GM12864 (cell line): ENCODE data around the gene PALD1.

Source experiments
- DNase-seq: peaks from one replicate; pipeline ENCODE4 v3.0.0-alpha.2; 2011; ENCODE audit warnings: low read depth
- H3K4me3 ChIP-seq: 2 replicates; pipeline ENCODE4 v1.5.1; 2011; ENCODE audit warnings: mild to moderate bottlenecking, low read depth, low read length, control low read depth
- TF ChIP-seq, protein P1 (sequence below): IDR thresholded peaks from 2 replicates; pipeline ENCODE4 v1.5.1; 2011; ENCODE audit warnings: low read depth, mild to moderate bottlenecking, moderate library complexity, low read length, control low read depth, inconsistent platforms; ENCODE audit errors: missing control alignments

PALD1 gene

DNA sequence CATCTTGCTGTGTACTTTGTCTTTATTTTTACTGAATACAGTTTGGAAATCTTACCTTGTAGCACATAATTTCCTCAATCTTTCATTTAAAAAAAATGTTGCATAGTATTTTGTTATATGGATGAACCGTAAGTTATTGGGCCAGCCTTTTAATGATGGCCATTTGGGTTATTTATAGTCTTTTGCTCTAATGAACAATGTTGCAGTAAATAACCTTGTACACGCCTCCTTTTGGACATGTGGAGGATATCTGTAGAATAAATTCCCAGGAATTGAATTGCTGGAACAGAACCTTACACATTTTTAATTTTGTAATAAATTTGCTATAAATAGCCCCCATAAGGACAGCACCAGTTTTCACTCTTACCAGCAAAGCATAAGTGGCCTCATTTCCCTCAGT is 136.6 kb downstream of the PALD1 start:
- H3K4me3 ChIP-seq = no peak overlapping the region
- DNase-seq = no peak
- TF ChIP-seq, protein P1, sequence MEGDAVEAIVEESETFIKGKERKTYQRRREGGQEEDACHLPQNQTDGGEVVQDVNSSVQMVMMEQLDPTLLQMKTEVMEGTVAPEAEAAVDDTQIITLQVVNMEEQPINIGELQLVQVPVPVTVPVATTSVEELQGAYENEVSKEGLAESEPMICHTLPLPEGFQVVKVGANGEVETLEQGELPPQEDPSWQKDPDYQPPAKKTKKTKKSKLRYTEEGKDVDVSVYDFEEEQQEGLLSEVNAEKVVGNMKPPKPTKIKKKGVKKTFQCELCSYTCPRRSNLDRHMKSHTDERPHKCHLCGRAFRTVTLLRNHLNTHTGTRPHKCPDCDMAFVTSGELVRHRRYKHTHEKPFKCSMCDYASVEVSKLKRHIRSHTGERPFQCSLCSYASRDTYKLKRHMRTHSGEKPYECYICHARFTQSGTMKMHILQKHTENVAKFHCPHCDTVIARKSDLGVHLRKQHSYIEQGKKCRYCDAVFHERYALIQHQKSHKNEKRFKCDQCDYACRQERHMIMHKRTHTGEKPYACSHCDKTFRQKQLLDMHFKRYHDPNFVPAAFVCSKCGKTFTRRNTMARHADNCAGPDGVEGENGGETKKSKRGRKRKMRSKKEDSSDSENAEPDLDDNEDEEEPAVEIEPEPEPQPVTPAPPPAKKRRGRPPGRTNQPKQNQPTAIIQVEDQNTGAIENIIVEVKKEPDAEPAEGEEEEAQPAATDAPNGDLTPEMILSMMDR = no peak

GRCh38 chr10:70615784-70616522 is 137.4 kb downstream of the PALD1 start:
- DNase-seq = no peak
- H3K4me3 ChIP-seq = no peak overlapping the region
- TF ChIP-seq, protein P1 = no peak

DNA sequence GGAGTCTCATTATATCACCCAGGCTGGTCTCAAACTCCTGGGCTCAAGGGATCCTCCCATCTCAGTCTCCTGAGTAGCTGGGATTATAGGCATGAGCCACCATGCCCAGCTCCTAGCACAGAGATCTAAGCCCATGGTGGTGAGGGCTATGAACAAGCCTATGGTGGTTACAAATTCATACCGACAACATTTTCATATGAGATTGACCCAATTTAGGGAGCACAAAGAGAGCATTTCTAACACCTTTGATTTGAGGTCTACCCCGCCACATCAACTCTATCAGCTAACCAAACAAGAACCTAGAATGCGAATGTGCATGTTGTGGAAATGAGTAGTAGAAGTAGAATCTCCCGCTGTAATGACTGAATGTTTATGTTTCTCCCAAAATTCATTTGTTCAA is 138.2 kb downstream of the PALD1 start:
- TF ChIP-seq, protein P1 = no peak
- no peak for DNase-seq
- H3K4me3 ChIP-seq = no peak overlapping the region
